GM23248 (cell line): Measurements from ENCODE around the gene PKD1. TPM values are rescaled to one million over a fixed set of nuclear protein-coding genes. Genes with fewer than 3 reads are reported as not detected.

Experiments
- DNase-seq: peaks from one replicate; pipeline ENCODE4 v3.0.0-alpha.2; 2015
- H2AFZ ChIP-seq: fragments of 200-600 bp; sonication (generic); 2 replicates; pipeline ENCODE4 v1.6.1; 2016; ENCODE audit warnings: antibody characterized with exemption
- H3F3A ChIP-seq: fragments of 200-600 bp; sonication (generic); 2 replicates; pipeline ENCODE4 v1.6.1; 2016; ENCODE audit warnings: mild to moderate bottlenecking, antibody characterized with exemption, mixed run types; ENCODE audit not compliant: insufficient read depth
- H3K27ac ChIP-seq: fragments of 200-600 bp; sonication (generic); 2 replicates; pipeline ENCODE4 v1.5.1; 2016; ENCODE audit warnings: mild to moderate bottlenecking
- H3K27me3 ChIP-seq: fragments of 200-600 bp; sonication (generic); replicated peaks from 2 replicates; pipeline ENCODE4 v1.6.1; 2016; ENCODE audit warnings: mild to moderate bottlenecking; ENCODE audit not compliant: insufficient read depth
- H3K36me3 ChIP-seq: fragments of 200-600 bp; sonication (generic); 2 replicates; pipeline ENCODE4 v1.6.1; 2016; ENCODE audit warnings: low read depth, mild to moderate bottlenecking
- H3K4me1 ChIP-seq: fragments of 200-600 bp; sonication (generic); 2 replicates; pipeline ENCODE4 v1.6.1; 2016; ENCODE audit warnings: mild to moderate bottlenecking; ENCODE audit not compliant: insufficient read depth
- H3K4me2 ChIP-seq: fragments of 200-600 bp; sonication (generic); one replicate; pipeline ENCODE4 v1.6.1; 2016; ENCODE audit warnings: mild to moderate bottlenecking; ENCODE audit not compliant: unreplicated experiment
- H3K4me3 ChIP-seq: fragments of 200-600 bp; sonication (generic); 2 replicates; pipeline ENCODE4 v1.5.1; 2016; ENCODE audit warnings: mild to moderate bottlenecking
- H3K79me2 ChIP-seq: fragments of 200-600 bp; sonication (generic); 2 replicates; pipeline ENCODE4 v1.6.1; 2016; ENCODE audit warnings: mild to moderate bottlenecking; ENCODE audit not compliant: insufficient read depth
- H3K9ac ChIP-seq: fragments of 200-600 bp; sonication (generic); 2 replicates; pipeline ENCODE4 v1.6.1; 2016; ENCODE audit warnings: mild to moderate bottlenecking
- H3K9me2 ChIP-seq: fragments of 200-600 bp; sonication (generic); 2 replicates; pipeline ENCODE4 v1.6.1; 2016; ENCODE audit warnings: mixed run types, mild to moderate bottlenecking, moderate library complexity; ENCODE audit not compliant: insufficient read depth
- H3K9me3 ChIP-seq: fragments of 200-600 bp; sonication (generic); one replicate; pipeline ENCODE4 v1.6.1; 2017; ENCODE audit warnings: low read depth
- H4K20me1 ChIP-seq: fragments of 200-600 bp; sonication (generic); 2 replicates; pipeline ENCODE4 v1.6.0; 2016; ENCODE audit not compliant: insufficient read depth
- EZH2 ChIP-seq: fragments of 200-600 bp; sonication (generic); IDR thresholded peaks from 2 replicates; pipeline ENCODE4 v1.6.1; 2018; ENCODE audit warnings: antibody characterized with exemption, mild to moderate bottlenecking; ENCODE audit not compliant: insufficient read depth, poor library complexity, severe bottlenecking
- EZH2phosphoT487 ChIP-seq: fragments of 200-600 bp; sonication (generic); IDR thresholded peaks from 2 replicates; pipeline ENCODE4 v1.6.1; 2018; ENCODE audit warnings: antibody characterized with exemption, moderate library complexity, mild to moderate bottlenecking, low read depth; ENCODE audit not compliant: insufficient read depth
- WGBS, 2 experiments: methylation state at CpG; one replicate each; pipeline ENCODE4 v1.1.6; 2015 to 2017; ENCODE audit warnings: low lambda C conversion rate in 2 of 2, low coverage in 1 of 2; ENCODE audit errors: missing lambda C conversion rate in 2 of 2; 5-methylcytosine and 5-hydroxymethylcytosine counted together
- in situ Hi-C: fragments of 300-500 bp; cut with MboI; formaldehyde crosslinking; loops from 2 replicates; pipeline ENCODE4 v1.15.0; 2020
- polyA plus RNA-seq: library from polyadenylated mRNA; unstranded; fragments of >200 nt; fragmentation: Nextera tagmentation; extraction: Ambion mirVana; gene quantifications from 2 replicates; pipeline ENCODE4 v1.2.1, GENCODE V29; 2016
- total RNA-seq: library from RNA; depleted of rRNA; stranded (reverse); fragments of >200 nt; shearing (Covaris generic); gene quantifications from 2 replicates; pipeline ENCODE4 v1.2.3, GENCODE V29; 2014

The PKD1 gene
- total and polyA plus RNA-seq, 2 experiments from 2014 or later: 48.4 to 201 TPM

DNA sequence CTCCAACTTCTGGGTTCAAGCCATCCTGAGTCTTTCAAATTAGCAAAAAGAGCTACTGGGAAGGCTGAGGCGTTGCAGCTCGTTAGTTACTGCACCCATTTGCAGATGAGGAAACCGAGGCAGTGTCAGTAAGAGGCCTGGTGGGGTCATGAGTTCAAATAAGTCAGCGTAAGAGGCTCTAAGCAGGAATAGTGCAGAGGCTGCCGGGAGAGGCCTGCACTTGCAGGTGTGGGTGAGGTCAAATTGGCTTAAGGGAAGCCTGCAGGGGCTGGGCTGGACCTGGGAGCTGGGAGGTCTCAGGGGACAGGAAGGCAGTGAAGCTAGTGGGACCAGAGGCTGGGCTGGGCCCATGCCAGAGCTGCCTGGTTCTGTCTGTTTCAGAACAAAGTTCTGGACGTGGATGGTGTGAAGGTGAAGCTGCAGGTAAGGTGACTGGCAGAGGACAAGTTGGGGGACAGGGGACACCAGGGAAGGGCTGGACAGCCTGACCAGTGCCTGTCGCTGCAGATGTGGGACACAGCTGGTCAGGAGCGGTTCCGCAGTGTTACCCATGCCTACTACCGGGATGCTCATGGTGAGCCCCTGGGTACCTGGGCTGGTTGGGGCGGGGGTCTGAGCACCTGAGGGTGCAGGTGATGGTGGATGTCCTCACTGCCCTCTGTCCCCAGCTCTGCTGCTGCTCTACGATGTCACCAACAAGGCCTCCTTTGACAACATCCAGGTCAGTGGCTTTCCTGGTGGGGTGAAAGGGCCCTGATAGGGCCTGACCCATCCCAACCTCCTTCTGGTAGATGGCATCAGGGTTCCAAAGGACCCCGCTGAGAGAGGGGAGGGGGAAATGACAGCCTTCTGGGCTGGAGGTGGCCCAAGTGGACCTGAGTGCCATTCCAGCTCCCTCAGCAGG is 15.7 kb upstream of the PKD1 start:
- no peak overlapping the region for H3K4me3 ChIP-seq
- no peak for DNase-seq
- peaks cover 25% of the 10 kb centered on the region; the same call in 1 of the 2 replicates for H4K20me1 ChIP-seq
- in situ Hi-C loops: no loop called here
- no peaks in the 10 kb centered on the region for H3K9me3 ChIP-seq
- no peak overlapping the region for H3K4me2 ChIP-seq
- peaks cover 48% of the 10 kb centered on the region for H3F3A ChIP-seq
- peak overlapping the region; percentile 14; the same call in 1 of the 2 replicates for H3K27ac ChIP-seq
- no peaks in the 10 kb centered on the region for H3K27me3 ChIP-seq
- H3K9ac ChIP-seq: peak overlapping the region; percentile 95; the same call in 1 of the 2 replicates
- peaks cover 49% of the 10 kb centered on the region for H3K79me2 ChIP-seq
- no peak overlapping the region for H2AFZ ChIP-seq
- H3K9me2 ChIP-seq: no peaks in the 10 kb centered on the region
- H3K36me3 ChIP-seq: peaks cover 8% of the 10 kb centered on the region; the same call in 1 of the 2 replicates
- H3K4me1 ChIP-seq: peaks cover 20% of the 10 kb centered on the region
- no peak for TF ChIP-seq EZH2
- TF ChIP-seq EZH2phosphoT487: no peak
- 77 to 78% methylated on average over 13 of the region's 13 CpGs for WGBS, 2 experiments

DNA sequence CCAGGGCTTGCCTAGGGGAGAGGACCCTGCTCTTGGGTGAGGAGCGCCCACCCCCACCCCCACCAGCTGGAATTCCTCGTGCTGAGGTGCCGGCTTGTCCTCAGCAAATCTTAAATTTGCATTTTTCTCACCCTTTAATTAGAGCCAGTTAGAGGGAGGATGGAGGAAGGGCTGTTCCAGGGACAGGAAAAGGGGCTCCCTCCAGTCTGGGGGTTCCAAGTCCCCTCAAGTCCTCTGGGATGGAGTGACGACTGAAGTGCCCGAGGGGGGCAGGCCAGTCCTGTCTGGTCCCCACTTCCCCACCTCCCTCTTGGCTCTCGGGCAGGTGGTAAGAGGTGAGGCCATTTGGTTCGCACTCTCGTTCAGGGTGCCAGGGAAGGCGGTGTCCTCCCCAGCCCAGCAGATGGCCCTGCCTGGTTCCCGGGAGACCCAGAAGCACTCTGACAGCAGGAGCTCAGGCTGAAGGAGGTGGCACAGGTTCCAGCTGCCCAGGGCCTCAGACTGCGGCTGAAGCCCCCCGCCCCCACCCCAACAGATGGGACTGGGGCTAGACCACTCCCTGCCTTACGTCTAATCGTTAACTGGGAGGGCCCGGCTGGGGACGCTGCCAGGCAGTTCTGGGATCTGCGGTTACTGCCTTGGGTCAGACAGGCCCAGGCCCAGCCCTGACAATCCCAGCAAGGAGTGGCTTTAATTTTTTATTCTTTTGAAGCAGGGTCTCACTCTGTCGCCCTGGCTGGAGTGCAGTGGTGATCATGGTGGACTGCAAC is 14.9 kb upstream of the PKD1 start:
- Histone ChIP-seq H3K9ac (no peak overlapping the region), H3K27ac (no peak overlapping the region), H3K4me2 (no peak overlapping the region), H2AFZ (no peak overlapping the region), H3K79me2 (peaks cover 43% of the 10 kb centered on the region), H3K4me1 (peaks cover 20% of the 10 kb centered on the region), H3K36me3 (peaks cover 8% of the 10 kb centered on the region; the same call in 1 of the 2 replicates), H3F3A (peaks cover 48% of the 10 kb centered on the region), H3K4me3 (no peak overlapping the region), H3K9me3 (no peaks in the 10 kb centered on the region), H3K27me3 (no peaks in the 10 kb centered on the region), H4K20me1 (peaks cover 25% of the 10 kb centered on the region; the same call in 1 of the 2 replicates), H3K9me2 (no peaks in the 10 kb centered on the region)
- no peak for DNase-seq
- WGBS, 2 experiments: 48 to 59% methylated on average over 17 to 18 of the region's 18 CpGs
- TF ChIP-seq EZH2 (no peak), EZH2phosphoT487 (no peak)
- in situ Hi-C loops: no loop called here

GRCh38 chr16:2149630-2150417 is 14.1 kb upstream of the PKD1 start:
- Histone ChIP-seq H3K36me3 (peaks cover 8% of the 10 kb centered on the region; the same call in 1 of the 2 replicates), H3K9me2 (no peaks in the 10 kb centered on the region), H3K79me2 (peaks cover 40% of the 10 kb centered on the region), H3K27me3 (no peaks in the 10 kb centered on the region), H3K9me3 (no peaks in the 10 kb centered on the region), H3K27ac (no peak overlapping the region), H3K4me1 (peaks cover 20% of the 10 kb centered on the region), H3K4me3 (peak overlapping the region; percentile 66; the same call in 1 of the 2 replicates), H3K9ac (no peak overlapping the region; the same call in 1 of the 2 replicates), H2AFZ (no peak overlapping the region), H3F3A (peaks cover 47% of the 10 kb centered on the region), H4K20me1 (peaks cover 25% of the 10 kb centered on the region; the same call in 1 of the 2 replicates), H3K4me2 (no peak overlapping the region)
- in situ Hi-C loops: loop anchor here (10.0 kb wide), 1 partner anchor 125 kb away; the partner anchor contains the start of gene NHERF2
- DNase-seq: no peak
- TF ChIP-seq EZH2phosphoT487 (no peak), EZH2 (no peak)
- WGBS, 2 experiments: 65% methylated on average over 24 of the region's 24 CpGs
